ENCODE results near the gene TLR3. TPM values are rescaled to one million over a fixed set of nuclear protein-coding genes. Genes with fewer than 3 reads are reported as not detected.

TLR3 gene
- total RNA-seq, 6 experiments from 2014 or later, result 6.8 to 14.9 (median 9.2) TPM

GRCh38 chr4:186121057-186121456 is 52.1 kb downstream of the TLR3 start:
- TF ChIP-seq POLR2A (IDR thresholded peaks at IDR 0.05), result no peak
- TF ChIP-seq CTCF (IDR thresholded peaks at IDR 0.05), result no peak
- 79% methylated on average over 2 of the region's 2 CpGs for WGBS (ENCODE audit: insufficient coverage, low coverage, low lambda C conversion rate, missing lambda C conversion rate)

GRCh38 chr4:186128842-186129241 is 59.9 kb downstream of the TLR3 start:
- H3K9me3 ChIP-seq, result no peaks in the 10 kb centered on the region
- intact Hi-C loops (cut with DNase I), result no loop called here
- TF ChIP-seq CTCF (IDR thresholded peaks at IDR 0.05) (no peak), POLR2A (IDR thresholded peaks at IDR 0.05) (no peak)
- no peak for ATAC-seq
- H3K27ac ChIP-seq, result no peak overlapping the region
- no peaks in the 10 kb centered on the region for H3K27me3 ChIP-seq
- no peaks in the 10 kb centered on the region for H3K36me3 ChIP-seq
- 80% methylated on average over 1 of the region's 3 CpGs for WGBS (ENCODE audit: insufficient coverage, low coverage, low lambda C conversion rate, missing lambda C conversion rate)
- DNase-seq, result no peak
- no peaks in the 10 kb centered on the region for H3K4me1 ChIP-seq
- H3K4me3 ChIP-seq, result no peak overlapping the region

More at GRCh38 chr4:186121057-186121456, 52.1 kb downstream of the TLR3 start:
- Histone ChIP-seq H3K36me3 (no peaks in the 10 kb centered on the region), H3K9me3 (no peaks in the 10 kb centered on the region), H3K27ac (no peak overlapping the region), H3K4me1 (no peaks in the 10 kb centered on the region), H3K27me3 (no peaks in the 10 kb centered on the region), H3K4me3 (no peak overlapping the region)
- no peak for DNase-seq
- intact Hi-C loops (cut with DNase I), result no loop called here
- no peak for ATAC-seq

GRCh38 chr4:186131935-186132334 is 63.0 kb downstream of the TLR3 start:
- no peak for TF ChIP-seq POLR2A (IDR thresholded peaks at IDR 0.05)
- TF ChIP-seq CTCF (IDR thresholded peaks at IDR 0.05), result no peak
- DNase-seq (no peak), ATAC-seq (no peak)
- Histone ChIP-seq H3K27ac (no peak overlapping the region), H3K9me3 (no peaks in the 10 kb centered on the region), H3K4me3 (no peak overlapping the region), H3K27me3 (no peaks in the 10 kb centered on the region), H3K36me3 (no peaks in the 10 kb centered on the region), H3K4me1 (peaks cover 0 to under 1% (median 0%) of the 10 kb centered on the region in 4 donors)
- WGBS (ENCODE audit: insufficient coverage, low coverage, low lambda C conversion rate, missing lambda C conversion rate), result 85% methylated on average over 2 of the region's 2 CpGs
- intact Hi-C loops (cut with DNase I), result loop anchor here (10.0 kb wide), 2 partner anchors 57 to 67 kb away; partner anchors contain the start of gene TLR3 (in 1 of the 2)

GRCh38 chr4:186132577-186133242 is 63.8 kb downstream of the TLR3 start:
- DNase-seq, result no peak
- WGBS (ENCODE audit: insufficient coverage, low coverage, low lambda C conversion rate, missing lambda C conversion rate), result 51% methylated on average over 3 of the region's 4 CpGs
- intact Hi-C loops (cut with DNase I), result loop anchor here (10.0 kb wide), 2 partner anchors 58 to 68 kb away; partner anchors contain the start of gene TLR3 (in 1 of the 2)

More at GRCh38 chr4:186132577-186133242, 63.8 kb downstream of the TLR3 start:
- Histone ChIP-seq H3K27me3 (no peaks in the 10 kb centered on the region), H3K27ac (no peak overlapping the region), H3K4me3 (no peak overlapping the region), H3K36me3 (no peaks in the 10 kb centered on the region), H3K9me3 (no peaks in the 10 kb centered on the region), H3K4me1 (peaks cover 0 to 4% (median 0%) of the 10 kb centered on the region in 4 donors)
- ATAC-seq, result peak; percentile 25 to 41 (median 34)
- no peak for TF ChIP-seq POLR2A (IDR thresholded peaks at IDR 0.05)
- TF ChIP-seq CTCF (IDR thresholded peaks at IDR 0.05), result peak in 2 of 4 donors; percentile 6 to 10
